DOHH2 (cell line): Measurements from ENCODE around the gene TGFB2.

ENCODE experiments used
- H3F3A ChIP-seq: fragments of 200-600 bp; sonication (generic), shearing (Covaris generic); 2 replicates; pipeline ENCODE4 v1.6.0; 2016; ENCODE audit warnings: antibody characterized with exemption, mild to moderate bottlenecking; ENCODE audit not compliant: control insufficient read depth, insufficient read depth
- H3K27ac ChIP-seq: fragments of 200-600 bp; sonication (generic); 2 replicates; pipeline ENCODE4 v1.5.1; 2014; ENCODE audit warnings: low read depth, mild to moderate bottlenecking, low read length, moderate library complexity
- H3K27me3 ChIP-seq: fragments of 200-600 bp; sonication (generic); 2 replicates; pipeline ENCODE4 v1.6.1; 2014; ENCODE audit warnings: mild to moderate bottlenecking, low read length, mixed read lengths; ENCODE audit not compliant: control insufficient read depth
- H3K36me3 ChIP-seq: fragments of 200-600 bp; sonication (generic); 2 replicates; pipeline ENCODE4 v1.6.1; 2014; ENCODE audit warnings: mild to moderate bottlenecking, low read length, moderate library complexity, mixed read lengths; ENCODE audit not compliant: control insufficient read depth
- H3K4me1 ChIP-seq: fragments of 200-600 bp; sonication (generic); 2 replicates; pipeline ENCODE4 v1.6.1; 2014; ENCODE audit warnings: mild to moderate bottlenecking, low read length, mixed read lengths; ENCODE audit not compliant: control insufficient read depth
- H3K4me2 ChIP-seq: fragments of 200-600 bp; sonication (generic); 2 replicates; pipeline ENCODE4 v1.6.0; 2014; ENCODE audit warnings: mild to moderate bottlenecking, low read length, moderate library complexity
- H3K4me3 ChIP-seq: fragments of 200-600 bp; sonication (generic); 2 replicates; pipeline ENCODE4 v1.5.1; 2014; ENCODE audit warnings: mild to moderate bottlenecking, low read length, mixed read lengths
- H3K79me2 ChIP-seq: fragments of 200-600 bp; sonication (generic); 2 replicates; pipeline ENCODE4 v1.6.1; 2014; ENCODE audit warnings: mild to moderate bottlenecking, low read length, mixed read lengths; ENCODE audit not compliant: control insufficient read depth
- H3K9me2 ChIP-seq: fragments of 200-600 bp; sonication (generic); replicated peaks from 2 replicates; pipeline ENCODE4 v1.6.1; 2014; ENCODE audit warnings: mild to moderate bottlenecking, low read length, mixed read lengths; ENCODE audit not compliant: control insufficient read depth
- H3K9me3 ChIP-seq: fragments of 200-600 bp; sonication (generic); 2 replicates; pipeline ENCODE4 v1.6.1; 2014; ENCODE audit warnings: antibody characterized with exemption, low read length, mixed read lengths; ENCODE audit not compliant: control insufficient read depth, insufficient read depth
- H4K20me1 ChIP-seq: fragments of 200-600 bp; sonication (generic); 2 replicates; pipeline ENCODE4 v1.6.0; 2014; ENCODE audit warnings: low read depth, mild to moderate bottlenecking, antibody characterized with exemption, low read length, moderate library complexity; ENCODE audit not compliant: control insufficient read depth, insufficient read depth
- EZH2phosphoT487 ChIP-seq: fragments of 200-600 bp; sonication (generic); IDR thresholded peaks from 2 replicates; pipeline ENCODE4 v1.6.1; 2017; ENCODE audit warnings: borderline replicate concordance, mild to moderate bottlenecking, antibody characterized with exemption, low read length, moderate library complexity, mixed read lengths
- TF ChIP-seq, protein P1 (sequence below): fragments of 200-600 bp; sonication (generic); IDR thresholded peaks from one replicate; pipeline ENCODE4 v1.5.1; 2014; ENCODE audit warnings: antibody characterized with exemption, mild to moderate bottlenecking, low read depth, low read length; ENCODE audit not compliant: poor library complexity, severe bottlenecking

Gene TGFB2

DNA sequence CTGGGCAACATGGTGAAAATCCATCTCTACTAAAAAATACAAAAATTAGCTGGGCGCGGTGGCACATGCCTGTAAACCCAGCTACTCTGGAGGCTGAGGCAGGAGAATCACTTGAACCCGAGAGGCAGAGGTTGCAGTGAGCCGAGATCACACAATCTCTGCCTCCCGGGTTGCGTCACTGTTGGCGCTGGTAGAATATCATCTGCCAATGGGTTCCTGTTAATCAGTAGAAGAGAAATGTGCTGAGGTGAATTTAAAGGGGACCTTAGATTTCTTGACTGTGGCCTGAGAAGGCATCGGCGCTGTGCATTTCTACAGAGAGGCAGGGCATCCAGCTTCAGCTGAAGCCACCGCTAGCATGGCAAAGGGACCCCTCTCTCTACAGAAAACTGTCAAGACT is 68.0 kb downstream of the TGFB2 start:
- H3K27ac ChIP-seq = no peak overlapping the region
- H4K20me1 ChIP-seq = no peaks in the 10 kb centered on the region
- no peak overlapping the region for H3K4me2 ChIP-seq
- no peaks in the 10 kb centered on the region for H3K4me1 ChIP-seq
- no peaks in the 10 kb centered on the region for H3K9me3 ChIP-seq
- no peaks in the 10 kb centered on the region for H3K9me2 ChIP-seq
- no peaks in the 10 kb centered on the region for H3K79me2 ChIP-seq
- H3K27me3 ChIP-seq = no peaks in the 10 kb centered on the region
- TF ChIP-seq, protein P1, sequence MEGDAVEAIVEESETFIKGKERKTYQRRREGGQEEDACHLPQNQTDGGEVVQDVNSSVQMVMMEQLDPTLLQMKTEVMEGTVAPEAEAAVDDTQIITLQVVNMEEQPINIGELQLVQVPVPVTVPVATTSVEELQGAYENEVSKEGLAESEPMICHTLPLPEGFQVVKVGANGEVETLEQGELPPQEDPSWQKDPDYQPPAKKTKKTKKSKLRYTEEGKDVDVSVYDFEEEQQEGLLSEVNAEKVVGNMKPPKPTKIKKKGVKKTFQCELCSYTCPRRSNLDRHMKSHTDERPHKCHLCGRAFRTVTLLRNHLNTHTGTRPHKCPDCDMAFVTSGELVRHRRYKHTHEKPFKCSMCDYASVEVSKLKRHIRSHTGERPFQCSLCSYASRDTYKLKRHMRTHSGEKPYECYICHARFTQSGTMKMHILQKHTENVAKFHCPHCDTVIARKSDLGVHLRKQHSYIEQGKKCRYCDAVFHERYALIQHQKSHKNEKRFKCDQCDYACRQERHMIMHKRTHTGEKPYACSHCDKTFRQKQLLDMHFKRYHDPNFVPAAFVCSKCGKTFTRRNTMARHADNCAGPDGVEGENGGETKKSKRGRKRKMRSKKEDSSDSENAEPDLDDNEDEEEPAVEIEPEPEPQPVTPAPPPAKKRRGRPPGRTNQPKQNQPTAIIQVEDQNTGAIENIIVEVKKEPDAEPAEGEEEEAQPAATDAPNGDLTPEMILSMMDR = no peak
- no peak for TF ChIP-seq EZH2phosphoT487
- no peak overlapping the region for H3K4me3 ChIP-seq
- H3F3A ChIP-seq = no peaks in the 10 kb centered on the region
- H3K36me3 ChIP-seq = no peaks in the 10 kb centered on the region

DNA sequence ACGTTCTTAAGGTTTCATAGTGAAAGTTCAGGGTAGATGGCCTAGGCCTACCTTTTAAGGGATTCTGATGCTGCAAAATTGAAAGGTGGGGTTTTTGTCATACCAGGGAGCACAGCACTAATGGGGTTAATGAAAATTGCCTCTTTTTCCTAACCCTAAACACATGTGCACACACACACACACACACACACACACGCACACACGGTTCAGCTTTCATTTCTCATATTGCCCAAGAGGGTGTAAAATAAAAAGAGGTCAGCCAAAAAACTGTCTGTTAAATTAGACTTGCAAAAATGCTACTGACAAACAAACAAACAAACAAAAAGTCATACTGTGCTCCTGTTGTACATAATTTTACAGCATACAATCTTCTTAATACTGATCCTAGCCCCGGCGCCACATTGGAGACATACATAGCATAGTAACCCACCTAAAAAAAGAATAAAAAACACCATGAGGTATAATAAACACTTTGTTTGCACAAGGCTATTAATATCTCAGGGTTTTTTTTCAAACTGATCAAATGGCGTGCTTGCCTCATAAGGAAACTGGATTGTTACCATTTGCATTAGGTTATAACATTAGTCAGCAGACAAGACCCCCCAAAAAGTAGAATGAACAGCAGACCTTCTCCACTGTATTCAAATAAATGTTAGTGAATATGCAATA is 69.1 kb downstream of the TGFB2 start:
- H3K27ac ChIP-seq = no peak overlapping the region
- no peak overlapping the region for H3K4me3 ChIP-seq
- no peaks in the 10 kb centered on the region for H3K27me3 ChIP-seq
- H3K4me2 ChIP-seq = no peak overlapping the region
- H3K9me3 ChIP-seq = no peaks in the 10 kb centered on the region
- no peaks in the 10 kb centered on the region for H3F3A ChIP-seq
- TF ChIP-seq, protein P1 = no peak
- no peaks in the 10 kb centered on the region for H3K4me1 ChIP-seq
- no peaks in the 10 kb centered on the region for H3K9me2 ChIP-seq
- H4K20me1 ChIP-seq = no peaks in the 10 kb centered on the region
- H3K36me3 ChIP-seq = no peaks in the 10 kb centered on the region
- H3K79me2 ChIP-seq = no peaks in the 10 kb centered on the region

DNA sequence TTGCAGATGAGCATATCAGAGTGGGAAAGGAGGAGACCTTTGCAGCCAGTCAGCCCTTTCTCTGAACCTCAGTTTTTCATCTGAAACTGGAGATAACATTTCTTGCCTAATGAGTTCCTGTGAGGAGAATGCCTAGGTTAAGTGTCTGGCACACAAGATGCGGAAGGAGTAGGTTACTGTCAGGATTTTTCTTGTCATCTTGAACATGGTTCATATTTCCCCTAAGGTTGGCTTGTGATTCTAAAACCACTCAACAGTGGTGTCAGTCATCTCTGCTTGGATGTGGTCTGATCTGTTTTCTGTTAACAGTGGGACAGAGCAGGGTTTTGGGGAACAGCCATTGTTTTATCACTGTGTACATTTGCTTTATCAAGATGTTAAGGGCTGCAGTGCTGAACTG is 70.6 kb downstream of the TGFB2 start:
- H3K4me2 ChIP-seq = no peak overlapping the region
- no peaks in the 10 kb centered on the region for H4K20me1 ChIP-seq
- no peaks in the 10 kb centered on the region for H3K79me2 ChIP-seq
- H3K36me3 ChIP-seq = no peaks in the 10 kb centered on the region
- H3K4me1 ChIP-seq = no peaks in the 10 kb centered on the region
- no peak overlapping the region for H3K4me3 ChIP-seq
- no peaks in the 10 kb centered on the region for H3K9me3 ChIP-seq
- no peak for TF ChIP-seq EZH2phosphoT487
- TF ChIP-seq, protein P1 = no peak
- no peak overlapping the region for H3K27ac ChIP-seq
- H3F3A ChIP-seq = no peaks in the 10 kb centered on the region
- no peaks in the 10 kb centered on the region for H3K9me2 ChIP-seq
- H3K27me3 ChIP-seq = no peaks in the 10 kb centered on the region
